Fibroblast of the aortic adventitia (primary cell): Measurements from ENCODE around the gene SEH1L. TPM values are rescaled to one million over a fixed set of nuclear protein-coding genes. Genes with fewer than 3 reads are reported as not detected.
"Not testable (repeated sequence)": the region's sequence is repeated elsewhere in the genome, so short reads cannot be mapped to it uniquely, and the experiment has no call there.

ENCODE experiments used
- DNase-seq: peaks from one replicate; pipeline ENCODE4 v3.0.0-alpha.2; 2010; ENCODE audit warnings: low read depth
- H3K4me3 ChIP-seq: 2 replicates; pipeline ENCODE4 v1.5.1; 2011; ENCODE audit warnings: low read depth, mild to moderate bottlenecking, control low read depth, low read length, moderate library complexity
- total RNA-seq: library from RNA; depleted of rRNA; stranded (reverse); fragments of >200 nt; gene quantifications from 2 replicates; pipeline ENCODE4 v1.2.3, GENCODE V29; 2012; ENCODE audit warnings: low replicate concordance
- TF ChIP-seq, protein P1 (sequence below): IDR thresholded peaks from 2 replicates; pipeline ENCODE4 v1.5.1; 2011; ENCODE audit warnings: mild to moderate bottlenecking, low read length, control low read depth, inconsistent platforms; ENCODE audit not compliant: insufficient read depth

The SEH1L gene
- total RNA-seq, 1 donor: 52.2 TPM

DNA sequence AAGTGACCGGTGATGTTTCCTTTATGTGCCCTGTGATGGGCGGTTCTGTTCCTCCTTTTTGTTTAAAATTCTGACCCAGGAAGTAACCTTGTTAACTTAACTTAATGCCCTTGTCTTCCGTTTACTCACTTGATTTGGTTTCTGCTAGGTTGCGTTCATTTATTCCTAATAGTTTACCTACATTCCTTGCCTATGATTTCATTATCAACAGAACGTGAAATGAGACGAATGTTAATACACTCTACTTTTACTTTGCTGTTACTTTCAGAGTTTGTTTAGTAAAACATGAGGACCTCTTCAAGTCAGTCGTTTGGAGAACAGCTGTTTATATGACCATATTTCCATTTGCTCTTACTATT, 44.0 kb downstream of the SEH1L start:
- peak overlapping the region; percentile 96 for H3K4me3 ChIP-seq
- TF ChIP-seq, protein P1, sequence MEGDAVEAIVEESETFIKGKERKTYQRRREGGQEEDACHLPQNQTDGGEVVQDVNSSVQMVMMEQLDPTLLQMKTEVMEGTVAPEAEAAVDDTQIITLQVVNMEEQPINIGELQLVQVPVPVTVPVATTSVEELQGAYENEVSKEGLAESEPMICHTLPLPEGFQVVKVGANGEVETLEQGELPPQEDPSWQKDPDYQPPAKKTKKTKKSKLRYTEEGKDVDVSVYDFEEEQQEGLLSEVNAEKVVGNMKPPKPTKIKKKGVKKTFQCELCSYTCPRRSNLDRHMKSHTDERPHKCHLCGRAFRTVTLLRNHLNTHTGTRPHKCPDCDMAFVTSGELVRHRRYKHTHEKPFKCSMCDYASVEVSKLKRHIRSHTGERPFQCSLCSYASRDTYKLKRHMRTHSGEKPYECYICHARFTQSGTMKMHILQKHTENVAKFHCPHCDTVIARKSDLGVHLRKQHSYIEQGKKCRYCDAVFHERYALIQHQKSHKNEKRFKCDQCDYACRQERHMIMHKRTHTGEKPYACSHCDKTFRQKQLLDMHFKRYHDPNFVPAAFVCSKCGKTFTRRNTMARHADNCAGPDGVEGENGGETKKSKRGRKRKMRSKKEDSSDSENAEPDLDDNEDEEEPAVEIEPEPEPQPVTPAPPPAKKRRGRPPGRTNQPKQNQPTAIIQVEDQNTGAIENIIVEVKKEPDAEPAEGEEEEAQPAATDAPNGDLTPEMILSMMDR: no peak
- no peak for DNase-seq

DNA sequence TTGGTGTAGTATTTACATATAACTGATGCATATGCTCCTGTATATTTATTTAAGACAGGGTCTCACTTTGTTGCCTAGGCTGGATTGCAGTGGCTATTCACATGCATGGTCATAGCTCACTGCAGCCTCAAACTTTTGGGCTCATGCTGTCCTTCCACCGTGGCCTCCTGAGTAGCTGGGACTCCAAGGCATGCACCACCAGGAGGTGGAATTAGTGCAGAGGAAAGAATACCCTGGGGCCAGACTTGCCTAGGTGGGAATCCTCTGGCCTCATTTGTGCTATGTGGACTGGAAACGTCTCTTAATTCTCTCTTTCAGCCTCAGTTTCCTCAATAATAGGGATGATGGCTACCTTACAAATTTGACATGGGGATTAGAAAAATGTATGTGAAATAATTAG, 45.6 kb downstream of the SEH1L start:
- TF ChIP-seq, protein P1: no peak
- no peak overlapping the region for H3K4me3 ChIP-seq
- no peak for DNase-seq

DNA sequence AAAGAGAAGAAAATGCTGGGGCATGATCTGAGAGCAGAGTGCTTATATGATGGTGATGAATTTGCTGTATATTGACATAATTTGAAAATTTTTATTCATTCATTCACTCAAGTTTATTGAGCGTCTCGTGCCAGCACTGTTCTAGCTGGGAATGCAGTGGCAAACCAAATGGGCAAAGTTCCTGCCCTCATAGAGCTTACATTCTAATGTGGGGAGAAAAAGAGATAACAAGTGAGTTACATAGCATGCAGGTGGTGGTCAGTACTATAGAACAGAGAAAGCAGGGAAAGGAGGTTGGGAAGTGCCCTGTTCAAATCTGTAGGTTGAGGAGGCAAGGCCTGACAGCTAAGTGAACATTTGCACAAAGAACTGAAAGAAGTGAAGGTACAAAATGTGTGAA, 47.6 kb downstream of the SEH1L start:
- TF ChIP-seq, protein P1: no peak
- H3K4me3 ChIP-seq: no peak overlapping the region
- no peak for DNase-seq

DNA sequence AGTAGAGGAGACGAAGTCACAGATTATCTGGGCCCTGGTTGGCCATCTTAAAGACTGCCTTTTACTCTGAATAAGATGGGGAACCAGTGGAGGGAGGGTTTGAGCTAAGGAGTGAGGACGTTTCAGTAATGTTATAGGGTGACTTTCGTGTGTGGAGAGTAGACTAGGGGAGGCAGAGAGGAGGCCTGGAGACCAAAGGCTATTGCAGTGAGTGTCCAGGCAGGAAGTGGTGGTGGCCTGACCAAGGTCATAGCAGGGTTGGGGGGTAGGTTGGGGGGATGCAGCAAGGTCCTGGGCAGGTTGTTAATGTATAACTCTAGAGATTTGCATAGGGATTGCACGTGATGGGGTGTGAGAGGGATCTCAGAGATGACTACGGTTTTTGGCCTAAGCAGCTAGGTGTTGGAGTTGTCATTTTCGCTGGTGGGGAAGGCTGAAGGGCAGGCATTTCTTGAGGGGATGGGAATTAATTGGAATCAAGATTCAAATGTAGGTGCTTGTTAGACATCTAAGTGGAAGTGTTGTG, 48.2 kb downstream of the SEH1L start:
- no peak for DNase-seq
- TF ChIP-seq, protein P1: no peak
- H3K4me3 ChIP-seq: no peak overlapping the region

DNA sequence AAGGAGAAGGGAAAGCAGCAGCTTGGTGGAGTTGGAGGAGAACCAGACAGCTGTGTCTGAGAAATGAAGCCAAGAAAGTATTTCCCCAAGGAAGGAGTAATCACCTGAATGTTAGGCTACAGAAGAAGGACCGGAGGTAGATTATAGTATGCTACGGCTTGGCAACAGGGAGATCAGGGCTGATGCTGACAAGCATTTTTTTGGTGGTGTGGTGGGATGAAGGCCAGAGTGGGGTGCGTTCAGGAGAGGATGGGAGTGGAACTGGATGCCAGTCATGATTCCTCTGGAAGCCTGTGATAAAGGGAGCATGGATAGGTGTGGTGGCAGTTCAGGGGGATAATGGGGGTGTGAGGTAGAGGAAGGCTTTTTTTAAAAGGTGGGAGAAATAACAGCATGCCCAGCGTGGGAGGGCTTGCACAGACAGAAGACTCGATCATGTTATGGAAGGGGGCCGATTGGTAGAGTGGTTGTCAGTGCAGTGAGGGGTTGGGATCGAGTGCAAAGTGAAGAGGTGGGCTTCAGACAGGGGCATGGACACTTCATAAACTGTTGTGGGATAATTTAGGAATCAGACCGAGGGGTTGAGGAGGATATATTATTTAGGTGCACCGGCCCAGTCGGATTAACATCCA, 49.0 kb downstream of the SEH1L start:
- H3K4me3 ChIP-seq: no peak overlapping the region
- TF ChIP-seq, protein P1: no peak
- DNase-seq: no peak

DNA sequence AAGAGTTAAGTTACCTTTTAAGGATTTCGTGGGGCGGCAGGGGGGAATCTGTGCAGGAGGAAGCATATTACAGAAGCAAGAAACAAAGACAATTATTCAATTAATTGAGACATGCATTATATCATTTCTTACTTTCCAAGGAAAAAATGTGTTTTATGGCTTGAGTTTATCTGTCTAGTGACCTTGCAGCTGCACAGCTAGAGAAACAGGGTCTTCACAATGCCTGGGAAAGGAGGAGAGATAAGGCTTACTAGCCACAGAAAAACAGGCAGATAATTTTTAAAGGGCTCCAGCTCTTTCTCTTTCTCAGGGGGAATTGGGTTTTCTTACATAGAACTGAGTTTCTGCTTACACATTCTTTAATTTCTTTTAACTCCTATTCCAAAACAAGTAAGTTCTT, 49.5 kb downstream of the SEH1L start:
- not testable (repeated sequence) for H3K4me3 ChIP-seq

DNA sequence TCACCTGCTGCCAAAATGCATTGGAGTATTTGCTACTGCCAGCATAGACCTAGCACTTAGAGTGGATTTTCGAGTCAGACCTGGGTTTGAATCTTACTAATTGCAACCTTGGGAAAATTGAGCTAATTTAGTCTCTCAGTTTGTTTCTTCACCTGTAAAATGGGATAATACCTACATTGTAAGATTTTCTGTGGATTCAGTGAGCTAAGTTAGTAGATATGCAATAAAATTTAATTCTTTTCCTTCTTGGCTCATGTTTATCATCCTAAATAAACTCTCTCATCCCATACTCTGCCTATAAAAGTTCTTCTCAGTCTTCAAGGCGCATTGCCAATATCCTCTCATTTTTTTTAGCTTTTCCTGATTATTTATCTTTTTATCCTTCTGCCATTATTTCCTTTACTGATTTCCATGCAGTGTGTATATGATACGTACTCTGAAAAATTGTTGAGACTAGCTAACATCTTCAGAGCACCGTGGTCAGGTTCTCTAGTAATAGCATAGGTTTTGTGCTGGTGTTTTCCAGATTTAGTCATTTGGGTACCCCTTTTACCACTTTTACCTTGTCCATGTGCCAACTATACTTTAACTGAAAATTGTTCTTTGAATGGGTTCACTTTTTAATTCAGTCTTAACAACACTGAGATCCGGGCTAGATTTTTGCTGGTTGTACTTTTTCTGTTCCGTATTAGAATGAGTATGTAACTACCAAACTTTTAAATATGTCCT, 50.7 kb downstream of the SEH1L start:
- DNase-seq: no peak
- TF ChIP-seq, protein P1: no peak
- no peak overlapping the region for H3K4me3 ChIP-seq

More for the DNA sequence above, 49.5 kb downstream of the SEH1L start:
- not testable (repeated sequence) for DNase-seq
